NCI-H446 treated with DMSO at 0.1 percent for 48 hours (cell line): ENCODE measurements around the gene TOX3.

ENCODE experiments used
- DNase-seq: peaks from one replicate; lab custom pipeline; 2025; lab: John Stamatoyannopoulos, UW

Gene TOX3

GRCh38 chr16:52547004-52547833 lies at the start of gene TOX3:
TOX3 (minus strand) TSS chr16:52547143; CDS start chr16:52546723, 420 bp downstream.
- no peak for DNase-seq

- DNase-seq, result no peak
Measured at GRCh38 chr16:52592778-52593177, 45.8 kb upstream of the TOX3 start.

GRCh38 chr16:52591934-52592592 lies 45.1 kb upstream of the TOX3 start:
- DNase-seq, result no peak

GRCh38 chr16:52591471-52591870 lies 44.5 kb upstream of the TOX3 start:
- no peak for DNase-seq

- no peak for DNase-seq
Measured at GRCh38 chr16:52586159-52586558, 39.2 kb upstream of the TOX3 start.

DNA sequence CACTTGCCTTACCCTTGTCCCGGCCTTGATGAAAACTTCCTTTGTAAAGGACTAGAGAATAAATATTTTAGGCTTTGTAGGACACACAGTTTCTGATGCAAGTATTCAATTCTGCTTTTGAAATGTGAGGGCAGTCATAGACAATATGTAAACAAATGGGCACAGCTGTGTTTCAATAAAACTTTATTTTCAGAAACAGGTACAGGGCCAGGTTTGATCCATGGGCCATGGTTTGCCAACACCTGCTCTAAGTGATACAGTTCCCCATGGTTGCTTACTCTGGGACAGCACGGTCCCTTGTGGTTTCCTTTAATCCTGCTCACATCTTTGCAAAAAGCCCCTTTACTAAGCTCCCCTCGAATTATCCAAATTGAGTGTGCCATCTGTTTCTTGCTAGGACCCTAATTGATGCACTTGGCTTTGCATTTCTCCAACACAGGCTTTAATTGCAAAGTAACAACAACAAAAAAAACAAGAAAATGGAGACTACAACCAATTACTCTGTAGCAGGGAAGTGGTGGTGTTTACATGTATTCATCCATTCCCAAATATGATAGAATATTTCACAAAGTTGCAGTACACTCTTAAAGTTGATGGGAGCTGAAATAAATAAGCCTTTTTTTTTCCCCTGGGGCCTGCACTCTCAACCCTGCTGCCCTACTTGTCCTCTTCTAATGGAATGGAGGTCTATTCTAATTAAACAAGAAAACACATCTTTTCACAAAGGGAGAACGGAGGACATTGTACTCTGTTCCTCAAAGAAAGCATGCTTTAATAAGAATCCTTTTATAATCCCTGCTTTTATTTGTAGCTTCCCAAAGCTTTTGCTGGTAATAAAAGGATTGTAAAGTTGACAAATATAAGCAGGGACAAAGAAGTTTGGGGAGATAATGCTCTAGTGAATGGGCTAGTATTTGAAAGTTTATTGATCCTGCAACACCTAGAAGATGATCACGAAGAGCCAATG lies 37.7 kb upstream of the TOX3 start:
- no peak for DNase-seq

- no peak for DNase-seq
Measured at GRCh38 chr16:52581530-52581929, 34.6 kb upstream of the TOX3 start.

DNA sequence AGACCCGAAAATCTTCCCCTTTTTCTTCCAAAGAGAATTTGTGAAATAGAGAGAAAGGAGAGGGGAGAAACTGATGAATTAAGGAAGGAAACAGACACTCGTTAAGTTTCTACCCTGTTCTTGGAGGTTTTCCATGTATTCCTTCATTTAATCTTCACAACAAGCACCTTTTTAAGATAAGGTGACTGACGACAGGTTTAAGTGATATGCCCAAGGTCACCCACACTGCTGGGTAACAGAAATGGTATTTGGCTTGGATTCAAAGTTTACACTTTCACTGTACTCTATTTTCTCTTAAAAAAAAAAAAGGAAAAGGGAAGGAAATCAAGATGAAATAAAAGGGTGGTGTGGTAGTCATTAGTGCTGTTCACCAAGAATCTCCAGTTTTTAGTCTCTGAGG lies 33.5 kb upstream of the TOX3 start:
- DNase-seq, result no peak

DNA sequence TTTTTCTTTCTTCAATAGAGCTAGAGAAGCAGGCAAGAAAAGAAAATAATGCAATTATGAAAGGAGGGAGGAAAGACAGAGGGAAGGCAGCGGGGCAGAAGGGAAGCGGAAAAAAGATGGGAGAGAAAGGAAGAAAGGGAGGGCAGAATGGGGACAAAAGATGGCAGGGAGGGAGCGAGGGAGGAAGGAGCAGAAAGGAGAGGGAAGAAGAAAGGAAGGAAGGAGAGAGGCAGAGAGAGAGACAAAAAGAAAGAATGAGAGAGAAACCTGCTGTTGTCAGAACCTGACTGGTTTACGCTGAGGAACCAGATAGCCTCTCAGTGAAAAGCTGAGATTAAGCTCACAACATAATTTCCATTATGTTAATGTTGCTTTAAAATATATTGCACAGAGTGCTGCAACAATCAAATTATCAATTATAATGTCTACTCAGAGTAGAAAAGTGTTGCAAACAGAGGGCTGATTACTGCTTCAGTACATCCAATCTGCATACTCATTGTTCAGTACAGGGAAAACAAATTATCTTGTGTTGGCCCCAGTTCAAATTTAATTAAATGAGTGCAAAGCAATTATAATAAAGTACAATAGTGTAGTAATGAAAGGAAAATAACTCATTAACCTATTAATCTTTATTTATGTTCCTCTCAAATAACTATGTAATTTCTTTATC lies 32.0 kb upstream of the TOX3 start:
- DNase-seq, result no peak

GRCh38 chr16:52578007-52578828 lies 31.3 kb upstream of the TOX3 start:
- DNase-seq, result no peak

DNA sequence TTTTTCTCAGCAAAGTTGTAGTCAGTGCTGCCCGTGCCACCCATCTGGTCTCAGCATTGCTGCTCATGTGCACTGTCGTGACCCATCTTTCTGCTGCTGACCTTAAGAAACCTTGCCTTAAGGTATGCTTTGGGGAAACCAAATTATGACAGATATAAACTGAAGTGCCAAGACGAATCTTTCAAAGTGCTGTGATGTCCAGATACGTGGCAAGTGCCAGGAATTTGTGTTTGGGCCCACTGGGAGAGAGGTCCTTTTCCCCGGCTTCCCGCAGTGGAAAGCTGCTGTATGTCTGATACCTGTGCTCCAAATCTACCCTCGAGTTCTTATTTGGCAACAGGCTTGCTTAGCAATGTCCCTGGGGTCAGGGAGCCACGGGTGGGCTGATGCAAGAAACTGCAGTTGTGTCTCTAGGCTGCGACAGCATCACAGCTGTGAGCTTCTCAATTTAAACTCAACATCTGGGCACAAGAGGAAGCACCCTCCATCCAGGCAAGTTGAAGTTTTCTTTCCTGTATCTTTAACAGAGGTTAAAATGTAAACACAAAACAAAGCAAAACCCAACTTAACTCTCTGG lies 30.3 kb upstream of the TOX3 start:
- DNase-seq, result no peak

GRCh38 chr16:52573365-52574299 lies 26.7 kb upstream of the TOX3 start:
- DNase-seq, result no peak

- no peak for DNase-seq
Measured at GRCh38 chr16:52572656-52573055, 25.7 kb upstream of the TOX3 start.

DNA sequence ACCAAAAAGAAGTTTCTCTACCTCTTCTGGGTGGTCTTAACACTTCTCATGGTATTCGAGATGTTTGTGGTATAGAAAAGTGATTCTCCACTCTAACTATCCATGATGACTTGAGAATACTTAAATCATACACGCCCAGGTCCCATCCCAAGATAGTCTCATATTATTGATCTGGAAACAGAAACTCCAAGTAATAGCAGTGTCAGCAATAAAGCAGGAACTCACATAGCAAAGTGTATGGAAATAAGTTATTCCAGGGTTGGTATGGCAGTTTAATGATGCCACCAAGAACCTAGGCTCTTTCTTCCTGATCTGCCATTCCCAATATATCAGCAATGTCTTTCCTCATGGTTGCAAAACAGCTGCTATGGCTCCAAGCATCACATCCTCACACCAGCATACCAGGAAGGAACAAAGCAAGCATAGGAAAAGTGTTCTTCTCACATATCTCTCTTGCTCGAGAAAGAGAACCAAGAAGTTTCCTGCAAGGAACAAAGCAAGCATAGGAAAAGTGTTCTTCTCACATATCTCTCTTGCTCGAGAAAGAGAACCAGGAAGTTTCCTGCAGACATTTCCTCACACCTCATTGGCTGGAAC lies 23.6 kb upstream of the TOX3 start:
- DNase-seq, result no peak

DNA sequence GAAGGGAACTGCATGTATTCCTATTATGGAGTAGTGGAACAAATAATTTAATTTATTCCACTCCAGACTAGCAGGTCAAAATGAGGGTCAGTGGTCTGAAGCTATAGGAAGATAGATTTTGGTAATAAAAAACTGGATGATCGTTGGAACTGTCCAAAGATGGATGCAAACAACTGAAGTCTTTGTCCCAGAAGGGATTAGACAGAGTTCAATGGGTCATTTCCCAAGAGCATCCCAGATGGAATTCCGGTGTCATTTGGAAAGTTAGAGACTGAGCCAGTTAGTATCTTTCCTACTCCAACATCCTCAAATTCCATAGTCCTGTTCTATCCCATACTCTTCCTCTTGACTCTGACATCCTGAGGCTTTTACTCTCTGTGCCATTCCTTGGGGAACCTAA lies 22.8 kb upstream of the TOX3 start:
- no peak for DNase-seq

DNA sequence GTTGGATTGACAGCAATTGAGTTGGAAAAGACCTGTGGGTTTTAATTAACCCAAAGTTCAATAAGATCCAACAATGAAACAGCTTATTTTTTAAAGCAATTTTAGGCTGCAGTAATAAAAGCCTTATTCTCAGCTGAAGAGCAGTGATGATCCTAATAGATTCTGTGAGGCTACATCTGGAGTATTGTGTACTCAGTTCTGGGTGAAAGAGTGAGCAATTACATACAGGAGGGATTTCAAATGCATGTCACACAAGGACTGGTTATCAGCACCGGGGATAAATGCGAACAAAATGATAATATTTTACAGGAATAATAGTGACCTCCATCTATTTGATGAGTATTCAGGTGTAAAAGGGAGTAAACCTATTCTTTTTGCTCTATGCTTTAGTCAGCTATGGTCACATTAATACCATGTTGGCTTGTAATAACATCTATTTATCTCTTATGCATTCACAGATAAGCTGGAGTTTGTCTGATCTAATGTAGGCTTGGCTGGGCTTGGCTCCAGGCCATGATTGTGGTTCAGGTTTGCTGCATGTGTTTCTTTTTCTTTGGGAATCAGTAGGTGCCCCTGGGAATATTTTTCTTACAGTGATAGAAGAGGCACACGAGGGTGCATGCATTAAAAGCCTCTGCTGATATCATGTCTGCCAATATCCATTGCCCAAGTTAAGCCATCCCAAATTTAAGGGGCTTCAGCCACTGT lies 22.2 kb upstream of the TOX3 start:
- no peak for DNase-seq

GRCh38 chr16:52568495-52568894 lies 21.6 kb upstream of the TOX3 start:
- DNase-seq, result no peak

GRCh38 chr16:52567193-52567592 lies 20.2 kb upstream of the TOX3 start:
- DNase-seq, result no peak
